ENCODE measurements around the gene LTBP2. TPM values are rescaled to one million over a fixed set of nuclear protein-coding genes. Genes with fewer than 3 reads are reported as not detected.

The LTBP2 gene
- total RNA-seq, 1 donor from 2014 or later, result 6.6 TPM

DNA sequence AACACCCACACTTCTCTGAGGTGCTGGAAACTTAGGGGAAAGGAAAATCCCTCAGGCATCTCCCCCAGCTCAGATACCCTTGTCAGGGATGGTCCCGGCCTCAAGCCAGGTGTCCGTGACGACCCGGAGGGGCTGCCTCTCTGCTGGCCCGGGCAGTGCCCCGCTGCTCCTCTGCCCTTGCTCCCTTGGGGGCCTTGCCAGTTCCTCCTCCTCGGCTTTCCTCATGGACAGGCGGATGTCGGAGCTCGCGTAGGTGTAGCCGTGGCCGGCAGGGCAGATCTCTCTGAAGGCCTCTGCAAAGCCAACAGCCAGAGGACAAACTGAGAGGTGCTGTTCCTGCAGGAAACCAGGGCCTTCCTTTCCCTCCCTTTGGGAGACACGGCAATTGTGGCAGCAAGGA, 83.6 kb downstream of the LTBP2 start:
- Histone ChIP-seq H3K4me3 (ENCODE audit: low read depth, low read length) (no peak overlapping the region), H3K36me3 (ENCODE audit: control insufficient read depth, insufficient read depth, low read length) (peaks cover 1% of the 10 kb centered on the region), H3K27me3 (ENCODE audit: control insufficient read depth, insufficient read depth, low read length) (no peaks in the 10 kb centered on the region)
- TF ChIP-seq, protein P1, sequence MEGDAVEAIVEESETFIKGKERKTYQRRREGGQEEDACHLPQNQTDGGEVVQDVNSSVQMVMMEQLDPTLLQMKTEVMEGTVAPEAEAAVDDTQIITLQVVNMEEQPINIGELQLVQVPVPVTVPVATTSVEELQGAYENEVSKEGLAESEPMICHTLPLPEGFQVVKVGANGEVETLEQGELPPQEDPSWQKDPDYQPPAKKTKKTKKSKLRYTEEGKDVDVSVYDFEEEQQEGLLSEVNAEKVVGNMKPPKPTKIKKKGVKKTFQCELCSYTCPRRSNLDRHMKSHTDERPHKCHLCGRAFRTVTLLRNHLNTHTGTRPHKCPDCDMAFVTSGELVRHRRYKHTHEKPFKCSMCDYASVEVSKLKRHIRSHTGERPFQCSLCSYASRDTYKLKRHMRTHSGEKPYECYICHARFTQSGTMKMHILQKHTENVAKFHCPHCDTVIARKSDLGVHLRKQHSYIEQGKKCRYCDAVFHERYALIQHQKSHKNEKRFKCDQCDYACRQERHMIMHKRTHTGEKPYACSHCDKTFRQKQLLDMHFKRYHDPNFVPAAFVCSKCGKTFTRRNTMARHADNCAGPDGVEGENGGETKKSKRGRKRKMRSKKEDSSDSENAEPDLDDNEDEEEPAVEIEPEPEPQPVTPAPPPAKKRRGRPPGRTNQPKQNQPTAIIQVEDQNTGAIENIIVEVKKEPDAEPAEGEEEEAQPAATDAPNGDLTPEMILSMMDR (IDR thresholded peaks at IDR 0.05; ENCODE audit: insufficient read depth, low read length, severe bottlenecking), result no peak
- FAIRE-seq (no peak), DNase-seq (ENCODE audit: low read depth) (no peak)

DNA sequence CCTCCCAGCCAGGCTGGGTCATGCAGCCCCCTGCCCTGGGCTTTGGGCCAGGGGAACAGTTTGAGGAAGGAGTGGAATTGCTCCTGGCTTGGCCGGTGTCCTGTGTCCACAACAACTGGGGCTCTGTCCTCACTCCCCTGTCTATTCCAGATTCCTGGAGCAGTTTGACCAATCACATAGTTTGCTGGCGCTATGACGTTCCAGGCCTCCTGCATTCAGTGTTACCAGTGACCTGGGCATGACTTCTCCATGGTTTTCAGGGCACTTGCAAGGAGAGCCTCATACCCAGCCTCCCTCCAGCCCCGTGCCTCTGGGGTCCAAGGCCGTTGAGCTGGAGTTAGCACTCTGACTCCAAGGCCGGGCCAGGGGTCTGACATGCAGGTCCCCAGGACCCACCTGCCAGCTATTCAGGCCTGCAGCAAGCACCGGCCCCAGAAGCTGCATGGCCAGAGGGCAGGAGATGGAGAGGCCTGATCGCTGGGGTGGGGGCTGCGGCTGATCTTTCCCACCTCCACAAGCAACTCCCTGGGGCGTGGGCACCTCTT, 84.2 kb downstream of the LTBP2 start:
- no peak overlapping the region for H3K4me3 ChIP-seq (ENCODE audit: low read depth, low read length)
- TF ChIP-seq, protein P1 (IDR thresholded peaks at IDR 0.05; ENCODE audit: insufficient read depth, low read length, severe bottlenecking), result no peak
- H3K36me3 ChIP-seq (ENCODE audit: control insufficient read depth, insufficient read depth, low read length), result peaks cover 1% of the 10 kb centered on the region
- no peaks in the 10 kb centered on the region for H3K27me3 ChIP-seq (ENCODE audit: control insufficient read depth, insufficient read depth, low read length)
- no peak for DNase-seq (ENCODE audit: low read depth)
- no peak for FAIRE-seq

DNA sequence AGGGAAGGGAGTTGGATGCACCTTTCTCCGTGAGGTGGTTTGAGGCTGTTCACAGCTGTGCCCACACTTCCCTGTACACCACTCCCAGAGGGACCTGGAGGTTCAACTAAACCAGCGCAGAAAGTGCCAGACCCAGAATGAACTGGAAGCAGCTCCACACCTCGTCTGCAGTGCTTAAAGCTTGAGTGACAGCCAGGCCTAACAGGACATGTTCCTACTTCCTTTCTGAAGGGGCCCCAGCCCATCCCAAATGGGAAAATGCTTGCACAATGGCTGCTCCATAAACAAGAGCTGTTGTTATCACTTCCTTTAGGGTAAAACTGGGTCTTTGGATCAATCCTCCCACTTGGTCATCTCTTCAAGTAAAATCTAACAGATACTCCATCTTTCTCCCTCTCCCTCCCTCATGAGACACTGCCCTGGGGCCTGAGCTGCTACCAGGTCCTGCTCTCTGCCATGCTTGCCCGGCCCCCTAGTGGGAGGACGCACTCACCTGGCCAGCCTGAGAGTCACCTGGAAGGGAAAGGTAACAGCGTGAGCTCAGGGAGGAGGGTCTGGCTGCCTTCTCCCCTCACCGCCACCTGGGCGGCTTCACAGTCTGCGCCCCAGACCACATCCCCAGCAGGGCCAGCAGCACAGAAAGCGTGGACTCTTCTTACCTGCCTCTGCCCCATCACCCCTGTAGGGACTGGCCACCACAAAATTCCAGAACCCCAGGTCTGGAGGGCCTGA, 85.0 kb downstream of the LTBP2 start:
- TF ChIP-seq, protein P1 (IDR thresholded peaks at IDR 0.05; ENCODE audit: insufficient read depth, low read length, severe bottlenecking), result peak; percentile 28
- Histone ChIP-seq H3K36me3 (ENCODE audit: control insufficient read depth, insufficient read depth, low read length) (no peaks in the 10 kb centered on the region), H3K4me3 (ENCODE audit: low read depth, low read length) (no peak overlapping the region), H3K27me3 (ENCODE audit: control insufficient read depth, insufficient read depth, low read length) (no peaks in the 10 kb centered on the region)
- no peak for DNase-seq (ENCODE audit: low read depth)
- peak; percentile 62 for FAIRE-seq

DNA sequence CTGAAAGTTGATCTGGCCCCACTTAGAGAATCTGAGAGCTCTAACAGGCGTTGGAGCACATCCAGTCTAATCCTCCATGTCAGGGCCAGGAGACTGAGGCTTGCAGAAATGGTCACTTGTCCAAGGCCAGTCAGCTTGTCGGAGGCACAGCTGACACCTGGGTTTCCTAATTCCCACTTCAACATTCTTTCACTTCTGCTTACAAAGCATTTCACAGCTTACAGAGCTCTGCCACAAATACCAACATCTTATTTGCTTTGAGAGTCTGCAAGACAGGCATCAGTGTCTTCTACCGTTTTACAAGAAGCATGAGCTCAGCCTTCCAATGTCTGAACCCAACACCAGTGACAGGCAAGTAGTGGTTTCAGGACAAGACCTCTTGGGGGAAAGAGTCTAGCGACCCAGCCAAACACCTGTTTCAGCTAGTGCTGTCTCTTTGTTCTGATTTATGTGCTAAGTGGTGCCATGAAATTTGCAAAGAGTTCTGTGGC, 86.6 kb downstream of the LTBP2 start:
- FAIRE-seq (no peak), DNase-seq (ENCODE audit: low read depth) (no peak)
- H3K36me3 ChIP-seq (ENCODE audit: control insufficient read depth, insufficient read depth, low read length), result no peaks in the 10 kb centered on the region

DNA sequence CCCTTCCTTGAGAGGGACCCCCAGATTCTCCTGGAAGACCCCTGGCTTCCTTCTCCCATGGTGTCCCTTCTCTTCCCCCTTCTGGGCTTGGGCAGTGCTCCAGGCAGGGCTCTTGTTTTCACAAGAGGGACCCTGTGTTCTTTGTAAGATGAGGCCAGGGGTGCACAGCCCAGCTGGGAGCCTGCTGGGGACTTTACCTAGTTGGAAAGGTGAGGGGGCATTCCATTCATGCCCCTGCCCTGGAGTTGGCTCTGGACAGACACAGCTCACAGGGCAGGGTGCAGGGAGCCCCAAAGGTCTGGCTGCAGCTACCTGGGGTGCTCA, 87.3 kb downstream of the LTBP2 start:
- FAIRE-seq (no peak), DNase-seq (ENCODE audit: low read depth) (no peak)
- Histone ChIP-seq H3K36me3 (ENCODE audit: control insufficient read depth, insufficient read depth, low read length) (no peaks in the 10 kb centered on the region), H3K4me3 (ENCODE audit: low read depth, low read length) (no peak overlapping the region), H3K27me3 (ENCODE audit: control insufficient read depth, insufficient read depth, low read length) (no peaks in the 10 kb centered on the region)
- TF ChIP-seq, protein P1 (IDR thresholded peaks at IDR 0.05; ENCODE audit: insufficient read depth, low read length, severe bottlenecking), result no peak

More for the DNA sequence above, 86.6 kb downstream of the LTBP2 start:
- Histone ChIP-seq H3K27me3 (ENCODE audit: control insufficient read depth, insufficient read depth, low read length) (no peaks in the 10 kb centered on the region), H3K4me3 (ENCODE audit: low read depth, low read length) (no peak overlapping the region)
- TF ChIP-seq, protein P1 (IDR thresholded peaks at IDR 0.05; ENCODE audit: insufficient read depth, low read length, severe bottlenecking), result no peak

Measured in bronchial epithelial cell (primary cell).